Measurements from ENCODE around the gene GHITM.
"Not testable (repeated sequence)": the region's sequence is repeated elsewhere in the genome, so short reads cannot be mapped to it uniquely, and the experiment has no call there.

Gene GHITM

GRCh38 chr10:84176836-84177474, 37.6 kb downstream of the GHITM start:
- DNase-seq (ENCODE audit: low read depth), result no peak

GRCh38 chr10:84177541-84178141, 38.3 kb downstream of the GHITM start:
- DNase-seq (ENCODE audit: low read depth), result peak; percentile 15

- no peak for DNase-seq (ENCODE audit: low read depth)
These were observed 38.9 kb downstream of the GHITM start for GRCh38 chr10:84178160-84178609.

GRCh38 chr10:84179059-84179710, 39.9 kb downstream of the GHITM start:
- DNase-seq (ENCODE audit: low read depth), result no peak

- not testable (repeated sequence) for DNase-seq (ENCODE audit: low read depth)
These were observed 41.1 kb downstream of the GHITM start for GRCh38 chr10:84180386-84180785.

GRCh38 chr10:84181631-84182030, 42.3 kb downstream of the GHITM start:
- DNase-seq (ENCODE audit: low read depth), result no peak

GRCh38 chr10:84184517-84184916, 45.2 kb downstream of the GHITM start:
- DNase-seq (ENCODE audit: low read depth), result no peak

GRCh38 chr10:84185526-84186175, 46.3 kb downstream of the GHITM start:
- DNase-seq (ENCODE audit: low read depth), result no peak

- DNase-seq (ENCODE audit: low read depth), result no peak
These were observed 49.5 kb downstream of the GHITM start for GRCh38 chr10:84188815-84189214.

GRCh38 chr10:84190621-84191020, 51.3 kb downstream of the GHITM start:
- DNase-seq (ENCODE audit: low read depth), result no peak

- DNase-seq (ENCODE audit: low read depth), result no peak
These were observed 51.8 kb downstream of the GHITM start for GRCh38 chr10:84191106-84191505.

- no peak for DNase-seq (ENCODE audit: low read depth)
These were observed 54.0 kb downstream of the GHITM start for GRCh38 chr10:84193327-84193726.

GRCh38 chr10:84193846-84194423, 54.6 kb downstream of the GHITM start:
- no peak for DNase-seq (ENCODE audit: low read depth)

GRCh38 chr10:84194424-84195043, 55.2 kb downstream of the GHITM start, which contains the start of gene CDHR1:
TSS of gene CDHR1 (plus strand) at chr10:84194537. CDS start at chr10:84194761, 224 bp downstream.
- DNase-seq (ENCODE audit: low read depth), result peak; percentile 50

GRCh38 chr10:84195044-84195830, 55.9 kb downstream of the GHITM start:
- DNase-seq (ENCODE audit: low read depth), result no peak

- DNase-seq (ENCODE audit: low read depth), result no peak
These were observed 56.8 kb downstream of the GHITM start for GRCh38 chr10:84196083-84196482.

- no peak for DNase-seq (ENCODE audit: low read depth)
These were observed 57.6 kb downstream of the GHITM start for GRCh38 chr10:84196941-84197340.

GRCh38 chr10:84197643-84198042, 58.3 kb downstream of the GHITM start:
- DNase-seq (ENCODE audit: low read depth), result no peak

- no peak for DNase-seq (ENCODE audit: low read depth)
These were observed 59.1 kb downstream of the GHITM start for GRCh38 chr10:84198206-84198915.

GRCh38 chr10:84200537-84201243, 61.4 kb downstream of the GHITM start:
- no peak for DNase-seq (ENCODE audit: low read depth)

All from stimulated activated CD8-positive, alpha-beta memory T cell treated with anti-CD3 and anti-CD28 coated beads, Interleukin-4, amount 100 ng/mL, for 24 hours (primary cell).